SK-N-SH treated with all-trans-retinoic acid at 6 μM for 48 hours (cell line): ENCODE measurements around the gene KRTAP5-6.

ENCODE experiments used
- ATAC-seq: fragments of 200-7000 bp; cut with Tn5 transposase; 3 replicates; pipeline ENCODE4 v1.9.1; 2020; ENCODE audit warnings: mild to moderate bottlenecking, moderate library complexity
- ARNTL ChIP-seq: fragments of 450-650 bp; formaldehyde crosslinking; IDR thresholded peaks from 2 replicates; pipeline ENCODE4 v1.5.0; 2020; ENCODE audit warnings: low read depth, mild to moderate bottlenecking, moderate library complexity, borderline replicate concordance
- BACH2 ChIP-seq: fragments of 250-450 bp; sonication (Bioruptor Pico); IDR thresholded peaks from 2 replicates; pipeline ENCODE4 v1.9.0; 2021; ENCODE audit warnings: mild to moderate bottlenecking, borderline replicate concordance
- CREB5 ChIP-seq: fragments of 250-450 bp; sonication (Bioruptor Pico); IDR thresholded peaks from 2 replicates; pipeline ENCODE4 v1.5.1; 2020; ENCODE audit warnings: low read depth, mild to moderate bottlenecking, moderate library complexity
- CSDC2 ChIP-seq: fragments of 250-450 bp; sonication (Bioruptor Pico); IDR thresholded peaks from 2 replicates; pipeline ENCODE4 v1.5.0; 2020; ENCODE audit warnings: mild to moderate bottlenecking, moderate library complexity
- ESRRG ChIP-seq: fragments of 250-450 bp; sonication (Bioruptor Pico); IDR thresholded peaks from 2 replicates; pipeline ENCODE4 v1.6.1; 2021; ENCODE audit warnings: mild to moderate bottlenecking
- GLIS3 ChIP-seq: fragments of 250-450 bp; sonication (Bioruptor Pico); IDR thresholded peaks from 2 replicates; pipeline ENCODE4 v1.5.0; 2020; ENCODE audit warnings: mild to moderate bottlenecking, moderate library complexity
- ISL1 ChIP-seq: fragments of 250-450 bp; sonication (Bioruptor Pico); IDR thresholded peaks from 2 replicates; pipeline ENCODE4 v2.1.2; 2022; ENCODE audit warnings: mild to moderate bottlenecking, moderate library complexity
- OSR1 ChIP-seq: fragments of 250-450 bp; sonication (Bioruptor Pico); IDR thresholded peaks from 2 replicates; pipeline ENCODE4 v1.8.0; 2022; ENCODE audit warnings: moderate library complexity, mild to moderate bottlenecking, inconsistent platforms
- POU6F1 ChIP-seq: fragments of 250-450 bp; sonication (Bioruptor Pico); IDR thresholded peaks from 2 replicates; pipeline ENCODE4 v1.8.0; 2021; ENCODE audit warnings: low read depth, mild to moderate bottlenecking, moderate library complexity, borderline replicate concordance
- PPARA ChIP-seq: fragments of 250-450 bp; sonication (Bioruptor Pico); IDR thresholded peaks from 2 replicates; pipeline ENCODE4 v1.5.0; 2020; ENCODE audit warnings: mild to moderate bottlenecking, borderline replicate concordance
- RARB ChIP-seq: fragments of 250-450 bp; sonication (Bioruptor Pico); IDR thresholded peaks from 2 replicates; pipeline ENCODE4 v1.8.0; 2021; ENCODE audit warnings: mild to moderate bottlenecking, moderate library complexity
- SNAI2 ChIP-seq: fragments of 250-450 bp; sonication (Bioruptor Pico); IDR thresholded peaks from 2 replicates; pipeline ENCODE4 v1.5.0; 2020; ENCODE audit warnings: mild to moderate bottlenecking, moderate library complexity
- TCF4 ChIP-seq: fragments of 250-450 bp; sonication (Bioruptor Pico); IDR thresholded peaks from 2 replicates; pipeline ENCODE4 v1.8.0; 2021; ENCODE audit warnings: mild to moderate bottlenecking, moderate library complexity, borderline replicate concordance
- TOX ChIP-seq: fragments of 250-450 bp; sonication (Bioruptor Pico); IDR thresholded peaks from 2 replicates; pipeline ENCODE4 v1.8.0; 2021; ENCODE audit warnings: mild to moderate bottlenecking, moderate library complexity, borderline replicate concordance
- ZC3H10 ChIP-seq: fragments of 250-450 bp; sonication (Bioruptor Pico); IDR thresholded peaks from 2 replicates; pipeline ENCODE4 v1.5.1; 2021; ENCODE audit warnings: mild to moderate bottlenecking, moderate library complexity
- ZFP3 ChIP-seq: fragments of 250-450 bp; sonication (Bioruptor Pico); IDR thresholded peaks from 2 replicates; pipeline ENCODE4 v1.5.0; 2020; ENCODE audit warnings: mild to moderate bottlenecking, moderate library complexity
- ZFP30 ChIP-seq: fragments of 450-650 bp; formaldehyde crosslinking; IDR thresholded peaks from 2 replicates; pipeline ENCODE4 v1.5.0; 2022; ENCODE audit warnings: mild to moderate bottlenecking, moderate library complexity
- ZNF565 ChIP-seq: fragments of 450-650 bp; formaldehyde crosslinking; conservative IDR thresholded peaks from 2 replicates; pipeline ENCODE4 v1.5.0; 2020; ENCODE audit warnings: low read depth, mild to moderate bottlenecking, moderate library complexity
- ZNF70 ChIP-seq: fragments of 450-650 bp; formaldehyde crosslinking; IDR thresholded peaks from 2 replicates; pipeline ENCODE4 v1.5.0; 2020; ENCODE audit warnings: mild to moderate bottlenecking, moderate library complexity
- ZNF8 ChIP-seq: fragments of 450-650 bp; formaldehyde crosslinking; IDR thresholded peaks from 2 replicates; pipeline ENCODE4 v1.5.0; 2020; ENCODE audit warnings: mild to moderate bottlenecking, moderate library complexity
- TF ChIP-seq, protein P1 (sequence below): fragments of 250-450 bp; sonication (Bioruptor Pico); IDR thresholded peaks from 2 replicates; pipeline ENCODE4 v1.5.0; 2020; ENCODE audit warnings: mild to moderate bottlenecking, moderate library complexity
- TF ChIP-seq, protein P2 (sequence below): fragments of 250-450 bp; sonication (Bioruptor Pico); IDR thresholded peaks from 2 replicates; pipeline ENCODE4 v1.8.0; 2020; ENCODE audit warnings: mild to moderate bottlenecking, moderate library complexity, borderline replicate concordance
- TF ChIP-seq, protein P3 (sequence below): fragments of 250-450 bp; sonication (Bioruptor Pico); IDR thresholded peaks from 2 replicates; pipeline ENCODE4 v1.5.1; 2021; ENCODE audit warnings: mild to moderate bottlenecking, moderate library complexity

Gene KRTAP5-6

GRCh38 chr11:1731451-1732059 lies 34.6 kb downstream of the KRTAP5-6 start:
- TF ChIP-seq BACH2 (CRISPR knock-in tag) (no peak), ZNF565 (CRISPR knock-in tag) (no peak), CSDC2 (no peak), ZNF8 (CRISPR knock-in tag) (no peak), GLIS3 (CRISPR knock-in tag) (no peak), ARNTL (CRISPR knock-in tag) (no peak), ZNF70 (CRISPR knock-in tag) (no peak)
- TF ChIP-seq, all 23 proteins: peak for 0
- ATAC-seq: no peak

DNA sequence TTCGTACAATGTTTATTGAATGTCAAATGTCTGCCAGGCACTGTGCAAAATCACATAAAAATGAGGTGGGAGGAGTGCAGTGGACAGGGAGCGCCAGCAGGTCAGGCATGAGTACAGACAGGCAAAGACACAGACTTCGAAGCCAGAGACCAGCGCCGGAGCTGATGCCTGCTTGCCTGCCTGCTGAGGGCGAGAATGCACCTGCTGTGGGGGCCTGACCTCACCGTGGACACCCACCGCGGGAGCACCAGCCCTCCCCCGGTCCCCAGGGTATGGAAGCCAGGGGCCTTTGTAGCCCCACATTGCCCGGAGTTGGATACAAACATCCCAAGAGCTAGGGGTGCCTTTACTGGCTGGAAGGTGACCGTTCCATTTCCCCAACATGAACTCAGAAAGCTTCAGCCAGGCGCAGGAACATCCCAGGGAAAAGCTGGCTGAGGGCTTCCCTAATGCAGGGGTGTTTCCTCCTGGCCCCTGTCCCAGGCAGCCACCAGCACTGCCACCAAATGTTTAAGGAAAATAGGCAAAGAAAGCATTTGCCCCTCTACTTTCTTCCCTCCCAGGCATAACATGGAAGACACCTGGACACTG lies 35.5 kb downstream of the KRTAP5-6 start:
- ATAC-seq: no peak
- TF ChIP-seq ZNF565 (CRISPR knock-in tag) (no peak), ZNF8 (CRISPR knock-in tag) (no peak), OSR1 (no peak), CREB5 (CRISPR knock-in tag) (no peak), POU6F1 (no peak), ZFP3 (CRISPR knock-in tag) (no peak), GLIS3 (CRISPR knock-in tag) (no peak), ISL1 (CRISPR knock-in tag) (no peak), BACH2 (CRISPR knock-in tag) (no peak), TOX (CRISPR knock-in tag) (no peak), TCF4 (CRISPR knock-in tag) (no peak), PPARA (CRISPR knock-in tag) (no peak), ARNTL (CRISPR knock-in tag) (no peak)
- TF ChIP-seq, protein P1, sequence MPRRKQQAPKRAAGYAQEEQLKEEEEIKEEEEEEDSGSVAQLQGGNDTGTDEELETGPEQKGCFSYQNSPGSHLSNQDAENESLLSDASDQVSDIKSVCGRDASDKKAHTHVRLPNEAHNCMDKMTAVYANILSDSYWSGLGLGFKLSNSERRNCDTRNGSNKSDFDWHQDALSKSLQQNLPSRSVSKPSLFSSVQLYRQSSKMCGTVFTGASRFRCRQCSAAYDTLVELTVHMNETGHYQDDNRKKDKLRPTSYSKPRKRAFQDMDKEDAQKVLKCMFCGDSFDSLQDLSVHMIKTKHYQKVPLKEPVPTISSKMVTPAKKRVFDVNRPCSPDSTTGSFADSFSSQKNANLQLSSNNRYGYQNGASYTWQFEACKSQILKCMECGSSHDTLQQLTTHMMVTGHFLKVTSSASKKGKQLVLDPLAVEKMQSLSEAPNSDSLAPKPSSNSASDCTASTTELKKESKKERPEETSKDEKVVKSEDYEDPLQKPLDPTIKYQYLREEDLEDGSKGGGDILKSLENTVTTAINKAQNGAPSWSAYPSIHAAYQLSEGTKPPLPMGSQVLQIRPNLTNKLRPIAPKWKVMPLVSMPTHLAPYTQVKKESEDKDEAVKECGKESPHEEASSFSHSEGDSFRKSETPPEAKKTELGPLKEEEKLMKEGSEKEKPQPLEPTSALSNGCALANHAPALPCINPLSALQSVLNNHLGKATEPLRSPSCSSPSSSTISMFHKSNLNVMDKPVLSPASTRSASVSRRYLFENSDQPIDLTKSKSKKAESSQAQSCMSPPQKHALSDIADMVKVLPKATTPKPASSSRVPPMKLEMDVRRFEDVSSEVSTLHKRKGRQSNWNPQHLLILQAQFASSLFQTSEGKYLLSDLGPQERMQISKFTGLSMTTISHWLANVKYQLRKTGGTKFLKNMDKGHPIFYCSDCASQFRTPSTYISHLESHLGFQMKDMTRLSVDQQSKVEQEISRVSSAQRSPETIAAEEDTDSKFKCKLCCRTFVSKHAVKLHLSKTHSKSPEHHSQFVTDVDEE: no peak

- ATAC-seq: no peak
- no peak for TF ChIP-seq PPARA (CRISPR knock-in tag)
- TF ChIP-seq ZNF70 (CRISPR knock-in tag): no peak
- TF ChIP-seq BACH2 (CRISPR knock-in tag): no peak
- TF ChIP-seq CREB5 (CRISPR knock-in tag): no peak
- TF ChIP-seq ZFP30 (CRISPR knock-in tag): no peak
- no peak for TF ChIP-seq ZNF565 (CRISPR knock-in tag)
- TF ChIP-seq ARNTL (CRISPR knock-in tag): no peak
- TF ChIP-seq RARB (CRISPR knock-in tag): no peak
- no peak for TF ChIP-seq TOX (CRISPR knock-in tag)
- TF ChIP-seq, protein P2, sequence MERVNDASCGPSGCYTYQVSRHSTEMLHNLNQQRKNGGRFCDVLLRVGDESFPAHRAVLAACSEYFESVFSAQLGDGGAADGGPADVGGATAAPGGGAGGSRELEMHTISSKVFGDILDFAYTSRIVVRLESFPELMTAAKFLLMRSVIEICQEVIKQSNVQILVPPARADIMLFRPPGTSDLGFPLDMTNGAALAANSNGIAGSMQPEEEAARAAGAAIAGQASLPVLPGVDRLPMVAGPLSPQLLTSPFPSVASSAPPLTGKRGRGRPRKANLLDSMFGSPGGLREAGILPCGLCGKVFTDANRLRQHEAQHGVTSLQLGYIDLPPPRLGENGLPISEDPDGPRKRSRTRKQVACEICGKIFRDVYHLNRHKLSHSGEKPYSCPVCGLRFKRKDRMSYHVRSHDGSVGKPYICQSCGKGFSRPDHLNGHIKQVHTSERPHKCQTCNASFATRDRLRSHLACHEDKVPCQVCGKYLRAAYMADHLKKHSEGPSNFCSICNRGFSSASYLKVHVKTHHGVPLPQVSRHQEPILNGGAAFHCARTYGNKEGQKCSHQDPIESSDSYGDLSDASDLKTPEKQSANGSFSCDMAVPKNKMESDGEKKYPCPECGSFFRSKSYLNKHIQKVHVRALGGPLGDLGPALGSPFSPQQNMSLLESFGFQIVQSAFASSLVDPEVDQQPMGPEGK: no peak
- no peak for TF ChIP-seq ESRRG (CRISPR knock-in tag)
- TF ChIP-seq SNAI2 (CRISPR knock-in tag): no peak
- TF ChIP-seq, protein P3, sequence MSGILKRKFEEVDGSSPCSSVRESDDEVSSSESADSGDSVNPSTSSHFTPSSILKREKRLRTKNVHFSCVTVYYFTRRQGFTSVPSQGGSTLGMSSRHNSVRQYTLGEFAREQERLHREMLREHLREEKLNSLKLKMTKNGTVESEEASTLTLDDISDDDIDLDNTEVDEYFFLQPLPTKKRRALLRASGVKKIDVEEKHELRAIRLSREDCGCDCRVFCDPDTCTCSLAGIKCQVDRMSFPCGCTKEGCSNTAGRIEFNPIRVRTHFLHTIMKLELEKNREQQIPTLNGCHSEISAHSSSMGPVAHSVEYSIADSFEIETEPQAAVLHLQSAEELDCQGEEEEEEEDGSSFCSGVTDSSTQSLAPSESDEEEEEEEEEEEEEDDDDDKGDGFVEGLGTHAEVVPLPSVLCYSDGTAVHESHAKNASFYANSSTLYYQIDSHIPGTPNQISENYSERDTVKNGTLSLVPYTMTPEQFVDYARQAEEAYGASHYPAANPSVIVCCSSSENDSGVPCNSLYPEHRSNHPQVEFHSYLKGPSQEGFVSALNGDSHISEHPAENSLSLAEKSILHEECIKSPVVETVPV (CRISPR knock-in tag): no peak
- TF ChIP-seq OSR1: no peak
- TF ChIP-seq ZC3H10 (CRISPR knock-in tag): no peak
- no peak for TF ChIP-seq CSDC2
- TF ChIP-seq TCF4 (CRISPR knock-in tag): no peak
- TF ChIP-seq ZNF8 (CRISPR knock-in tag): no peak
Observed at GRCh38 chr11:1733009-1733715, 36.2 kb downstream of the KRTAP5-6 start.
